Measurements from ENCODE around the gene CASP9.

Gene CASP9

GRCh38 chr1:15443281-15443680, 80.7 kb downstream of the CASP9 start:
- TF ChIP-seq ZFX (IDR thresholded peaks at IDR 0.05; ENCODE audit: borderline replicate concordance) (no peak), CTCF (IDR thresholded peaks at IDR 0.05) (no peak)
- no peak overlapping the region for H3K27ac ChIP-seq

GRCh38 chr1:15442759-15443158, 81.3 kb downstream of the CASP9 start:
- no peak overlapping the region for H3K27ac ChIP-seq
- TF ChIP-seq CTCF (IDR thresholded peaks at IDR 0.05) = no peak
- TF ChIP-seq ZFX (IDR thresholded peaks at IDR 0.05; ENCODE audit: borderline replicate concordance) = no peak

- TF ChIP-seq ZFX (IDR thresholded peaks at IDR 0.05; ENCODE audit: borderline replicate concordance) = no peak
- no peak for TF ChIP-seq CTCF (IDR thresholded peaks at IDR 0.05)
- H3K27ac ChIP-seq = no peak overlapping the region
Measured at GRCh38 chr1:15442119-15442518, 81.9 kb downstream of the CASP9 start.
